ENCODE results near the gene ANO6.

ANO6 gene

DNA sequence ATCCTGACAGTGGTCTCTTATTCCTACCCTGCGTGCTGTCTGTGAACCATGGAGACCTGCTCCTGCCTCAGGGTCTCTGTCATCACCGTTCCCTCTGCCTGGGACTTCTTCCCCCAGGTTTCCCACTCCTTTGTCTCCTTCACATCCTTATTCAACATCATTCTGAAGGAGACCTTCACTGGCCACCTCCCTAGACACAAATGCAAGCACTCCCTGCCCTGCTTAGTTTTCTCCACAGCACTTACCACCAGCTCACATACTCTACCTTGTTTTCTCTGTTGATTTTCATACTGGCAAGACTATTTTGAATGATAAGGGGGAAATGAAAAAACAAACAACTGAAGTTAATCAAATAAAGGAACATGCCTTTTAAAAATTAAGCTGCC, 192.8 kb downstream of the ANO6 start:
- TF ChIP-seq, protein P1, sequence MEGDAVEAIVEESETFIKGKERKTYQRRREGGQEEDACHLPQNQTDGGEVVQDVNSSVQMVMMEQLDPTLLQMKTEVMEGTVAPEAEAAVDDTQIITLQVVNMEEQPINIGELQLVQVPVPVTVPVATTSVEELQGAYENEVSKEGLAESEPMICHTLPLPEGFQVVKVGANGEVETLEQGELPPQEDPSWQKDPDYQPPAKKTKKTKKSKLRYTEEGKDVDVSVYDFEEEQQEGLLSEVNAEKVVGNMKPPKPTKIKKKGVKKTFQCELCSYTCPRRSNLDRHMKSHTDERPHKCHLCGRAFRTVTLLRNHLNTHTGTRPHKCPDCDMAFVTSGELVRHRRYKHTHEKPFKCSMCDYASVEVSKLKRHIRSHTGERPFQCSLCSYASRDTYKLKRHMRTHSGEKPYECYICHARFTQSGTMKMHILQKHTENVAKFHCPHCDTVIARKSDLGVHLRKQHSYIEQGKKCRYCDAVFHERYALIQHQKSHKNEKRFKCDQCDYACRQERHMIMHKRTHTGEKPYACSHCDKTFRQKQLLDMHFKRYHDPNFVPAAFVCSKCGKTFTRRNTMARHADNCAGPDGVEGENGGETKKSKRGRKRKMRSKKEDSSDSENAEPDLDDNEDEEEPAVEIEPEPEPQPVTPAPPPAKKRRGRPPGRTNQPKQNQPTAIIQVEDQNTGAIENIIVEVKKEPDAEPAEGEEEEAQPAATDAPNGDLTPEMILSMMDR (IDR thresholded peaks at IDR 0.05; ENCODE audit: low read depth, low read length) = no peak

DNA sequence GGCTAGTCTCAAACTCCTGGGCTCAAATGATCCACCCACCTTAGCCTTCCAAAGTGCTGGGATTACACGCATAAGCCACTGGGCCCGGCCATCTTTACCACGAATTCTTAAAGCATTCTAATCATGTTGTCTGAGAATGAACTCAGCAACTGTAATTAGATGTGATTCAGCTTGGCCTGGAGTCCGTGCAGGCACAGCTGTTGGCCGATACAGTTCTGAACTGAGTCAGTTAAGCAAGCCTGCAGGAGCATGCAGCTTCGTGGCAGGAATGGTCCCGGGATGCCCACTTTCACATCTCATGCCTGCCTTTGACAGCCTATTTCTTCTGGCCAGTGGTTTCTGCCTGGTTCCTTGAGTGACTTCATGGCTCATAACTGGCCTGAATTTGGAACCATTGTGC, 194.1 kb downstream of the ANO6 start:
- TF ChIP-seq, protein P1 (IDR thresholded peaks at IDR 0.05; ENCODE audit: low read depth, low read length) = no peak
- peak; percentile 60 for DNase-seq (ENCODE audit: extremely low read depth, low read depth)

More for the DNA sequence above, 192.8 kb downstream of the ANO6 start:
- DNase-seq (ENCODE audit: extremely low read depth, low read depth) = no peak

DNA sequence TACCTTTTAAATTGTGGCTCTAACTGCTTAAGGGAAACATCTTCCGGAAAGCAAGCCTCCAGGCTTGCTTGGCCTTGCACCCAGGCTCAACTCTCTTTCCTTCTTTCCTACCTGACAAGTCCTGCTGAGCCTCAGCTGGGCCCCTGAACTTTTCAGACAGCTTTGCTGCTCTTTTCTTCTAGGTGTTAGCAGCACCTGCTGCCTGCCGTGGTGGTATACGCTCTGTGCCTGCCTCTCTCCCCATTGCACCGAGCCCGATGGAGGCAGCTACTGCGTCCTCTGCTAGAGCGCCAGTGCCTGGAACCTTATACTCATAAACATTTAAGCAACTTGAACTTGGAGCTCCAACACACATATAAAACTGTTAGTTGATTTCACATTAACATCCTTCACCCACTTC, 195.7 kb downstream of the ANO6 start:
- TF ChIP-seq, protein P1 (IDR thresholded peaks at IDR 0.05; ENCODE audit: low read depth, low read length) = no peak
- DNase-seq (ENCODE audit: extremely low read depth, low read depth) = no peak

DNA sequence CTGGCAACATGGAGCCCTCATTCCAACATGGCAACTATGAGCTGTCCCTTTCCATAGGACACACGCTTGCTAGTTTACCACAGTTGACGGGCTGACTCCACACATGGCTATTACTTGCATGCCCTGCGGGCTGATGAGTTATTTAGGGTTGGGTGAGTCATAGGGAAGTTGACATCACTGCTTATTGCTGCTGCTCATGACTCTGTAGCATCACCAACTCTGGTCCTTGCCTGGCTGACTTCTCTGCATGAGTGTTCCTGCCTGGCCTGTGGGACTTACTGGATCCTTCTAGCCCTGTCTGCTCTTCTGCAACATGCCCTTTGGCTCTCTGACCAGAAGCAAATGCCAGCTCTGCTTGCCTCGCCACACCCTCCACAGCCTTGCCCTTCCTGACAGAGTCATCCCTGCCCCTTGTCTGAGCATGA, 199.5 kb downstream of the ANO6 start:
- peak; percentile 92 for DNase-seq (ENCODE audit: extremely low read depth, low read depth)
- TF ChIP-seq, protein P1 (IDR thresholded peaks at IDR 0.05; ENCODE audit: low read depth, low read length) = no peak

DNA sequence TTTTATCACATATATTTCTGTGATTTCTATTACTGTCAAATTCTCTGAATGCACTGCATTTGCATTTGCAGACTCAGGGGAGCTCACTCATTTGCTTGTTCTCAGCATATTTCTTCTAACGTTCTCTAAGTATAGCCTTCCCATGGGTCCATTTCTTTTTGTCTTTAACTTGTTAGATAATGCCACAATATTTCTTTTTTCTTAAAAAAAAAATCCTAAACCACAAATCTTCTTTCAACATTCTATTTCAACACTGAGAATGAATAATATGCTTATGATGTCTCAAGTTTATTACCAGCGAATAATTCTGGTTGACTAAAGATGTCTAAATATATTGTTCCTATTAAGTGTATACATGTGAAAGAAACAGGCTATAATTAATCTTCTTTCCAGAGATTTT, 200.2 kb downstream of the ANO6 start:
- DNase-seq (ENCODE audit: extremely low read depth, low read depth) = no peak
- TF ChIP-seq, protein P1 (IDR thresholded peaks at IDR 0.05; ENCODE audit: low read depth, low read length) = no peak

DNA sequence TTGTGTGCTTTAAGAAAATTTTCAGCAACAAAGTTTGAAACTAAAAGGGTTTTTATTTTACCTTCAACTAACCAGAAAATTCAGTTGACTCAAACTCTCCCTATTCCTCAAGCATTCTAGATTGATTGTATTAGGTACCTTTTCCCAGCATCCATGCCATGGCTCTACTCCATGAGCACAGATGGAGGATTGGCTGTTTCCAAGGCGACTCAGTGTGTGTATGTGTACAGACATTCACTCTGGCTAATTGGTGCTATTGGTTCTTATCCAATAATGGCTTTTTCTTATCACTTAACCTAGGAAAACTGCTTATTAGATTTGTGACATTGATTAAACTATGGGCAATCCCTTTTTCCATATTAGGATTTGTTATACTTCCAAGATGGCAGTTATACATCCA, 202.6 kb downstream of the ANO6 start:
- TF ChIP-seq, protein P1 (IDR thresholded peaks at IDR 0.05; ENCODE audit: low read depth, low read length) = no peak
- DNase-seq (ENCODE audit: extremely low read depth, low read depth) = no peak

DNA sequence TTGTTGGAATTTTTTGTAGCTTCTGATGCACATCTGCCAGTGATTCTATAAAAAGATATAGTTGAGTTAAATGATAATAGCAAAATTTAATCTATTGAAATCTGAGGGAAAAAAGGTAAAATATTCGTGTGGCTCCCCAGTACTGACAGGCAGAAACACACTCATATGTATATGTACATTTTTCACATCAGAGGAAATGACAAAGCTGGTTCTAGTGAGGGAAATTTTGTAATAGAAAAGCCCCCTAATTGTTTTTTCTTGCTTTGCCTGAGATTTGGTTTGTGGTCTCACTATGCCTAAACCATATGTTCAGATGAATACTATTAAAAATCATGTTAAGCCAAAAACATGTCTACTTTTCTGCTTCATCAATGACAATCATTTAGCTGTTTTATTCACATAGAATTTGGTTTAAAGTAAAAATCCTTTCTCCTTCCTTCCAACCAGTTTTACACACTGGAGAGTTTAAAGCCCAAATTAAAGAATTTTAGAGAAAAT, 203.5 kb downstream of the ANO6 start:
- DNase-seq (ENCODE audit: extremely low read depth, low read depth) = no peak
- TF ChIP-seq, protein P1 (IDR thresholded peaks at IDR 0.05; ENCODE audit: low read depth, low read length) = no peak

All from AG09319 (cell line).